ENCODE results near the gene SFI1. TPM values are rescaled to one million over a fixed set of nuclear protein-coding genes. Genes with fewer than 3 reads are reported as not detected.

The SFI1 gene
- total and polyA plus RNA-seq, 4 donors = 3.1 to 16.2 (median 7.4) TPM

- Histone ChIP-seq H3K36me3 (ENCODE audit: control insufficient read depth in 4 of 4, insufficient read depth in 3 of 4, low read depth in 1 of 4, low read length in 3 of 4) (peaks cover 6 to 26% (median 15%) of the 10 kb centered on the region in 4 donors), H3K27ac (ENCODE audit: low read depth in 1 of 2, low read length in 2 of 2) (no peak overlapping the region), H3K9me3 (ENCODE audit: control insufficient read depth in 4 of 4, low read length in 3 of 4) (no peaks in the 10 kb centered on the region), H3K4me3 (ENCODE audit: low read depth in 1 of 3, low read length in 3 of 3) (no peak overlapping the region), H3K27me3 (ENCODE audit: control insufficient read depth in 4 of 4, insufficient read depth in 4 of 4, low read length in 3 of 4) (no peaks in the 10 kb centered on the region), H3K9ac (ENCODE audit: low read depth in 1 of 2, low read length in 2 of 2) (no peak overlapping the region), H3K4me1 (ENCODE audit: control insufficient read depth in 4 of 4, insufficient read depth in 4 of 4, low read length in 3 of 4) (no peaks in the 10 kb centered on the region)
- DNase-seq (ENCODE audit: low spot score) = no peak
- TF ChIP-seq GABPA (IDR thresholded peaks at IDR 0.05 in 1 of 2, conservative IDR thresholded peaks at IDR 0.05 in 1 of 2) (no peak), HNF4A (conservative IDR thresholded peaks at IDR 0.05) (no peak), JUND (IDR thresholded peaks at IDR 0.05) (no peak), FOXA2 (IDR thresholded peaks at IDR 0.05) (no peak), HNF4G (IDR thresholded peaks at IDR 0.05) (no peak), YY1 (IDR thresholded peaks at IDR 0.05) (no peak), REST (IDR thresholded peaks at IDR 0.05) (no peak), RAD21 (IDR thresholded peaks at IDR 0.05) (no peak), RXRA (IDR thresholded peaks at IDR 0.05) (no peak), FOXA1 (IDR thresholded peaks at IDR 0.05) (no peak), MAX (IDR thresholded peaks at IDR 0.05) (no peak), SP1 (IDR thresholded peaks at IDR 0.05) (no peak), CTCF (IDR thresholded peaks at IDR 0.05; ENCODE audit: low read depth, low read length, missing input control) (no peak)
- TF ChIP-seq, protein P1, sequence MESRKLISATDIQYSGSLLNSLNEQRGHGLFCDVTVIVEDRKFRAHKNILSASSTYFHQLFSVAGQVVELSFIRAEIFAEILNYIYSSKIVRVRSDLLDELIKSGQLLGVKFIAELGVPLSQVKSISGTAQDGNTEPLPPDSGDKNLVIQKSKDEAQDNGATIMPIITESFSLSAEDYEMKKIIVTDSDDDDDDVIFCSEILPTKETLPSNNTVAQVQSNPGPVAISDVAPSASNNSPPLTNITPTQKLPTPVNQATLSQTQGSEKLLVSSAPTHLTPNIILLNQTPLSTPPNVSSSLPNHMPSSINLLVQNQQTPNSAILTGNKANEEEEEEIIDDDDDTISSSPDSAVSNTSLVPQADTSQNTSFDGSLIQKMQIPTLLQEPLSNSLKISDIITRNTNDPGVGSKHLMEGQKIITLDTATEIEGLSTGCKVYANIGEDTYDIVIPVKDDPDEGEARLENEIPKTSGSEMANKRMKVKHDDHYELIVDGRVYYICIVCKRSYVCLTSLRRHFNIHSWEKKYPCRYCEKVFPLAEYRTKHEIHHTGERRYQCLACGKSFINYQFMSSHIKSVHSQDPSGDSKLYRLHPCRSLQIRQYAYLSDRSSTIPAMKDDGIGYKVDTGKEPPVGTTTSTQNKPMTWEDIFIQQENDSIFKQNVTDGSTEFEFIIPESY (IDR thresholded peaks at IDR 0.05) = no peak
- WGBS = 96% methylated on average over 3 of the region's 3 CpGs
These were observed 150.7 kb downstream of the SFI1 start for GRCh38 chr22:31647066-31647465.

DNA sequence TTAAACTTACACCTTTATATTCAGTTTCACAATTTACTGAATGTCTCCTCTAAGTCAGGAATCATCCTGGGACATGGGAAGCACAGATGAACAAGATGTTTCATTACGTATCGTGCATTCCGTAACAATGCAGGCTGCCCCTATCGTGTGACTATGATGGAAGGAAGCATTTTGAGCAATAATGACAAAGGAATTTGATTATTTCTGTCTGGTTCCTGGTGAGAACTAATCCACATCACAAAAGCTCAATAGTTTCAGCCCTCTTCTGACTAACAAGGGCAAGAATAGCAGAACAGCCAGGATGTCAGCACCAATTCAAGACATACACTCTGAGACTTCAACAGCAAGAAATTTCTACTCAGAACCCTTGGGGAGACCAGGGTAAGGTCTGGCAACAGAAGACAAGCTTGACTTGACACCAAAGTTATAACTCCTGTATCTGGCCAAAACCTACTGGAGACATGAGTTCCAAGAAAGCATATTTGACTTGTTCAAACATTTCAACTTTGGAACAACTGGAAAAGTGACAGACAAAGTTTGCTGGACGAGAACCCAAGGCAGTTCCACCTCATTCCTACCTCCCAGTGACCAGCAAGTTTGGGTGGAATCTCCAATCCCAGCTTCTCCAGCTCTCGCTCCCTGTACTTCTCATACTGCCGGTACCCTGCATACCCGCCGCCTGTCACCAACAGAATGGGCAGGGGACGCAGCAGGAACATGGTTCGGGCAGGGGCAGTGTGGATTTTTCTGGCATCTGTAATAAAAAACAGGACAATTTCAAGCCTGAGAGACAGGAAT, 151.4 kb downstream of the SFI1 start:
- H3K36me3 ChIP-seq (ENCODE audit: control insufficient read depth in 4 of 4, insufficient read depth in 3 of 4, low read depth in 1 of 4, low read length in 3 of 4) = peaks cover 5 to 26% (median 15%) of the 10 kb centered on the region in 4 donors
- H3K9me3 ChIP-seq (ENCODE audit: control insufficient read depth in 4 of 4, low read length in 3 of 4) = no peaks in the 10 kb centered on the region
- 93% methylated on average over 11 of the region's 11 CpGs for WGBS
- DNase-seq (ENCODE audit: low spot score) = no peak
- no peak overlapping the region for H3K9ac ChIP-seq (ENCODE audit: low read depth in 1 of 2, low read length in 2 of 2)
- H3K27me3 ChIP-seq (ENCODE audit: control insufficient read depth in 4 of 4, insufficient read depth in 4 of 4, low read length in 3 of 4) = no peaks in the 10 kb centered on the region
- H3K27ac ChIP-seq (ENCODE audit: low read depth in 1 of 2, low read length in 2 of 2) = no peak overlapping the region
- TF ChIP-seq GABPA (IDR thresholded peaks at IDR 0.05 in 1 of 2, conservative IDR thresholded peaks at IDR 0.05 in 1 of 2) = no peak
- H3K4me1 ChIP-seq (ENCODE audit: control insufficient read depth in 4 of 4, insufficient read depth in 4 of 4, low read length in 3 of 4) = no peaks in the 10 kb centered on the region
- no peak overlapping the region for H3K4me3 ChIP-seq (ENCODE audit: low read depth in 1 of 3, low read length in 3 of 3)

Data from liver (tissue), 9 donors.